HEK293T (cell line): ENCODE measurements around the gene COASY.
A peak's percentile ranks its signal among the peaks of the same experiment; 100 is the strongest.

Experiments used
- CTCF ChIA-PET: fragments of 350-600 bp; formaldehyde crosslinking; extraction: SDS; loops from one replicate; lab custom pipeline; 2021; ENCODE audit warnings: antibody characterized with exemption, inconsistent platforms; lab: Yijun Ruan, JAX
- POLR2A ChIA-PET: fragments of 350-600 bp; formaldehyde crosslinking; extraction: SDS; loops from one replicate; lab custom pipeline; 2020; ENCODE audit warnings: antibody characterized with exemption, inconsistent platforms; lab: Yijun Ruan, JAX
- DNase-seq: peaks from one replicate; pipeline ENCODE4 v3.0.0; 2012; ENCODE audit warnings: mixed read lengths; ENCODE audit errors: extremely low spot score
- ARNT ChIP-seq: fragments of 450-650 bp; IDR thresholded peaks from 2 replicates; pipeline ENCODE4 v1.6.1; 2017; ENCODE audit warnings: mild to moderate bottlenecking
- BHLHE40 ChIP-seq: fragments of 450-650 bp; IDR thresholded peaks from 2 replicates; pipeline ENCODE4 v1.6.1; 2016; ENCODE audit warnings: mild to moderate bottlenecking, moderate library complexity, borderline replicate concordance
- CTBP1 ChIP-seq: fragments of 450-650 bp; IDR thresholded peaks from 2 replicates; pipeline ENCODE4 v1.6.1; 2016; ENCODE audit warnings: borderline replicate concordance
- ELF4 ChIP-seq: fragments of 450-650 bp; IDR thresholded peaks from 2 replicates; pipeline ENCODE4 v1.6.1; 2017; ENCODE audit warnings: antibody characterized with exemption
- FOXA1 ChIP-seq: fragments of 450-650 bp; IDR thresholded peaks from 2 replicates; pipeline ENCODE4 v1.6.1; 2016; ENCODE audit warnings: mild to moderate bottlenecking
- FOXK2 ChIP-seq: fragments of 450-650 bp; IDR thresholded peaks from 2 replicates; pipeline ENCODE4 v1.6.1; 2016; ENCODE audit warnings: mild to moderate bottlenecking
- FOXM1 ChIP-seq: fragments of 450-650 bp; IDR thresholded peaks from 2 replicates; pipeline ENCODE4 v1.6.1; 2017; ENCODE audit warnings: mild to moderate bottlenecking, borderline replicate concordance
- HDGF ChIP-seq: fragments of 450-650 bp; IDR thresholded peaks from 2 replicates; pipeline ENCODE4 v1.6.1; 2017; ENCODE audit warnings: antibody characterized with exemption, borderline replicate concordance
- L3MBTL2 ChIP-seq: fragments of 450-650 bp; conservative IDR thresholded peaks from 2 replicates; pipeline ENCODE4 v1.6.1; 2016; ENCODE audit warnings: mild to moderate bottlenecking
- LEF1 ChIP-seq: fragments of 450-650 bp; IDR thresholded peaks from 2 replicates; pipeline ENCODE4 v1.6.1; 2017; ENCODE audit warnings: mild to moderate bottlenecking, borderline replicate concordance
- NFRKB ChIP-seq: fragments of 450-650 bp; IDR thresholded peaks from 2 replicates; pipeline ENCODE4 v1.6.1; 2016; ENCODE audit warnings: mild to moderate bottlenecking, moderate library complexity
- SP1 ChIP-seq: fragments of 450-650 bp; IDR thresholded peaks from 2 replicates; pipeline ENCODE4 v1.6.1; 2017
- SUZ12 ChIP-seq: fragments of 450-650 bp; IDR thresholded peaks from 2 replicates; pipeline ENCODE4 v1.6.1; 2016; ENCODE audit warnings: mild to moderate bottlenecking
- TARDBP ChIP-seq: fragments of 450-650 bp; IDR thresholded peaks from 2 replicates; pipeline ENCODE4 v1.6.1; 2016
- ZNF384 ChIP-seq: fragments of 450-650 bp; IDR thresholded peaks from 2 replicates; pipeline ENCODE4 v1.6.1; 2016
- TF ChIP-seq, protein P1 (sequence below): fragments of 450-650 bp; IDR thresholded peaks from 2 replicates; pipeline ENCODE4 v1.6.1; 2016

The COASY gene

DNA sequence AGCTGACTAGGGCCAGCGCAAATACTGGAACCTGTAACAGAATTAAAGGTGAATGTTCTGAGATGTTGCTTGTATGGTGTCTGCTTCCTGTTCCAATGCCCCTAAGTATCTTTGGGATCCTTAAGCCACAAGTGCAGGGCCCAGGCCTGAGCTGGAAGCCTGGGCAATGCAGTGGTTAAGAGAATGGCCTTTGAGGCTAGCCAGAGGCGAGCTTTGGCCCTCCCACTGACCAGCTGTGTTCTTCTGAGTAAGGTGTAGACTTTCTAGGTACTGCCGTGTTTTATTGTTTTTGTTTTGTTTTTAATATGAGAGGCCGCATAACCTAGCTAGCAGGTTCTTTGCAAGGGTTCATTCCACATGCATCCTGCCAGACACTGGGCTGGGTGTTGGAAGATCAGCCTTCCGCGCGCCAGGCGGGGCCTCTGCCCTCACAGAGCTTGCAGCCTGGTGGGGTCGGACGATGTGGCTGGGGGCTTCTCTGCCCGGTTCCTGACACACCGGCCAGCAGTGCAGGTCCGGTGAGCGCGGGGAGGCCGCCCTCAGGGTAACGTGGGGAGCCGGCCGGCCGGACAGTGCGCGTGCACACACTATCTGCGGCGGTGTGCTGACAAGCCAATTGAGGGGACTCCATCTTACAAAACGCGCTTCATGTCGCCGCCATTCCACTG, 4.4 kb downstream of the COASY start:
- ChIA-PET CTCF (interaction anchor here (0.5 to 0.6 kb wide), 2 partner anchors 10 to 197 kb away, joined by 3 read pairs; no protein-coding TSS in a partner anchor), POLR2A (interaction anchor here (0.8 to 4.7 kb wide), 9 partner anchors 11 to 239 kb away, joined by 3 to 59 read pairs (median 5); partner anchors contain the start of genes NAGLU, PLEKHH3, PSMC3IP and TUBG1)
- no peak for DNase-seq
- TF ChIP-seq FOXK2 (no peak), HDGF (peak; percentile 91), L3MBTL2 (no peak)

DNA sequence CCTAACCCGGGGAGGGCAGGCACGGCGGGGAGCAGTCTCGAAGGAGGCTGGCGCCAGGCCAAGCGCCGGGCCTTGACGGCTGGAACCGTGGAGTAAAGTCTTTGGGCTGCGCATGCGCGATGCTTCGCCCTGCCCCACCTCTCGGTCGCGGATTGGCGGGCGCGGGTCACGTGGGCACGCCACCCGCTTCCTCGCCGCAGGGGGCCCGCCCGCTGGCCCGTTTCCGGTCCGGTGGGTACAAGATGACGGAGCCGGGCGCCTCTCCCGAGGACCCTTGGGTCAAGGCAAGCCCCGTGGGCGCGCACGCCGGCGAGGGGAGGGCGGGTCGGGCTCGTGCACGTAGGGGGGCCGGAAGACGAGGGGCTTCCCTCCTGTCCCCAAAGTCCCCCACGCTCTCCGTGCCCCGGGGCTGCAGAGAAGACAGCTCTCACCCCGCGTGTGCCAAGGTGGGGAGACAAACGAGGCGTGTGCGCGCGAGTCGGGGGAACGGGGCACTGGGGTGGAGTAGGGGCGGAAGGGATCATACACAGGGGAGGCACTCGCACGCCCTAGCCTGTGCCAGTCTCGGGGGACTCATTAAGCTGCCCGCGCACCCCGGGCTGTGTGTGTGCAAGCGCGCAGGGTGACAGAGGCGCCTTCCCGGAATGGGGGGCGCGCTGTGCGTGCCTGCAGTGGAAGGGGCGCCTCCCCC, 5.1 kb downstream of the COASY start, which contains the start of gene MLX:
Gene MLX (plus strand): TSS at position 218 of the 691 bp plus-strand sequence. CDS start 25 bp downstream, at position 243.
- ChIA-PET POLR2A (interaction anchor here (0.7 to 4.7 kb wide), 13 partner anchors 10 to 547 kb away, joined by 3 to 59 read pairs (median 5); partner anchors contain the start of genes BECN1, NAGLU, NKIRAS2 and PLEKHH3), CTCF (interaction anchor here (0.6 to 1.3 kb wide), 2 partner anchors 11 to 345 kb away, joined by 4 to 13 read pairs; partner anchors contain the start of gene PSMC3IP)
- no peak for TF ChIP-seq NFRKB
- TF ChIP-seq HDGF, result no peak
- TF ChIP-seq SP1, result no peak
- TF ChIP-seq, protein P1, sequence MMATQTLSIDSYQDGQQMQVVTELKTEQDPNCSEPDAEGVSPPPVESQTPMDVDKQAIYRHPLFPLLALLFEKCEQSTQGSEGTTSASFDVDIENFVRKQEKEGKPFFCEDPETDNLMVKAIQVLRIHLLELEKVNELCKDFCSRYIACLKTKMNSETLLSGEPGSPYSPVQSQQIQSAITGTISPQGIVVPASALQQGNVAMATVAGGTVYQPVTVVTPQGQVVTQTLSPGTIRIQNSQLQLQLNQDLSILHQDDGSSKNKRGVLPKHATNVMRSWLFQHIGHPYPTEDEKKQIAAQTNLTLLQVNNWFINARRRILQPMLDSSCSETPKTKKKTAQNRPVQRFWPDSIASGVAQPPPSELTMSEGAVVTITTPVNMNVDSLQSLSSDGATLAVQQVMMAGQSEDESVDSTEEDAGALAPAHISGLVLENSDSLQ, result no peak
- no peak for TF ChIP-seq LEF1
- no peak for TF ChIP-seq CTBP1
- no peak for TF ChIP-seq ZNF384
- no peak for TF ChIP-seq ELF4
- no peak for TF ChIP-seq TARDBP
- TF ChIP-seq FOXK2, result no peak
- no peak for TF ChIP-seq FOXM1
- peak; percentile 56 for TF ChIP-seq L3MBTL2
- TF ChIP-seq ARNT, result 0 out of 2 replicates have a peak, but pooled peaks have one; percentile 37
- DNase-seq, result peak; percentile 99

DNA sequence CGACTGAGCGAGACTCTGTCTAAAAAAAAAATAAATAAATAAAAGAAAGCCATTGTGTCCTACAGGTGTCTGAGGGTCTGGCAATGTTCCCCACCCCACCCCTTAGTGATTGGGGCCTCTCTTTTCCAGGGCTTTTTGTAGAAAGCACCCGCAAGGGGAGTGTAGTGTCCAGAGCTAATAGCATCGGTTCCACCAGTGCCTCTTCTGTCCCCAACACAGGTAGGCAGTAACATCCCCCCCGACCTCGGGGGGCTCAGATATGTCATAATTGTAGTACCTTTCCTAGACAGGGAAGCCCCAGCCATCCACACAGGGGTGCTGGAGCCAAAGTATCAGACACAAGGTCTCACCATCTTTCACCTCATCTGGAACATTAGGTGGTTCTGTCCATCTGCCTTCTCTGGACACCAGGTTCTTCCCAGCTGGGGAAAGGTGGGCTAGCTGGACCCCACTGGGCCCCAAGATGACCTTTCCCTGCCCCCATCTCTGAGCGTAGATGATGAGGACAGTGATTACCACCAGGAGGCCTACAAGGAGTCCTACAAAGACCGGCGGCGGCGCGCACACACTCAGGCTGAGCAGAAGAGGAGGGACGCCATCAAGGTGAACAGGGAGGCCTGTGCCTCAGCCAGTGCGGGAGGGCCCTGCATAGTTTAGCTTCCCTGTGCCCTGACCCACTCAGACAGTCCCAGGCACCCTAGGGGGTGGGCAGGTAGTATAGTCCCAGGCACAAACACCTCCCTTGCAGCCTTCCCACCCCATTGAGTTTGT, 6.6 kb downstream of the COASY start:
- DNase-seq, result no peak
- ChIA-PET CTCF (interaction anchor here (1.9 kb wide), 1 partner anchor 10 kb away, joined by 8 read pairs; no protein-coding TSS in a partner anchor), POLR2A (interaction anchor here (1.2 to 4.7 kb wide), 4 partner anchors 9 to 108 kb away, joined by 6 to 59 read pairs (median 11); partner anchors contain the start of genes NAGLU, PLEKHH3, PSMC3IP and RETREG3)
- no peak for TF ChIP-seq SP1
- no peak for TF ChIP-seq LEF1
- TF ChIP-seq, protein P1, result no peak
- no peak for TF ChIP-seq HDGF
- TF ChIP-seq ZNF384, result no peak
- TF ChIP-seq L3MBTL2, result no peak
- no peak for TF ChIP-seq FOXM1
- no peak for TF ChIP-seq FOXA1
- no peak for TF ChIP-seq NFRKB
- TF ChIP-seq BHLHE40, result no peak
- no peak for TF ChIP-seq ELF4
- TF ChIP-seq TARDBP, result no peak
- no peak for TF ChIP-seq ARNT
- TF ChIP-seq FOXK2, result no peak
- TF ChIP-seq CTBP1, result no peak
- no peak for TF ChIP-seq SUZ12

DNA sequence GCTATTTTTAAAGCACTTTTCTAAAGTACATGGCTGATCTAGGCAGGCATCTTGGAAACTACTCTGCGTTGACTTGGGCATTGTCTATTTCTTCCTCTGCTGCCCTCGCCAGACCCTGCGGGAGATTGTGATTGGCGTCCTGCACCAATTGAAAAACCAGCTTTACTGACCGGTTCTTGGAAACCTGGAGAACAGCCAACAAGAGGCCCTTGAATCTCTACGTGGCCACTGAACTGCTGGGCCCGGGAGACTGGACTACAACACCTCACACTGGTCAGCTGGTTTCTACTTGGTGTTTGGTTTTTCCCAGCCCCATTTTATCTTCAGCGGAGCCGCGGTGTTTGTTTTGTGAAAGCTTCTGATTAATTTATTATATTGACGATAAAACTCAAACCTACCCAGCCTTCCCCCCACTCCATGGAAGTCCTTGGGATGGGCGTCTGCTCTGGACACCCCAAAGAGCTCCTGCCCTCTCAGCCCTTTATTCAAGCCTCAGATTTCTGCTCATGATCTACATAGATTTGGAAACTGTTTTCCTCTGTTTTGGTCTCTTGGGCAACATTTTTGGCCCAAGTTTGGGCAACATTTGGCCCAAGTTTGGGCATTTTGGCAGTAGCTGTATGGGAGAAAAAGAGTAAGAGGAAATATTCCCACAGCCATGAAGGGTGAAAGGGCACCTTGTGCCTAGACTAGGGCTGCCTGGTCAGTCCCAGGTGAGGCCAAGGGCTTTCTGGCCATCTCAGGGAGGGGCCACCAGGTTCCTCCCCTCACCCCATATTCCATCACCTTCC, 9.7 kb downstream of the COASY start:
- TF ChIP-seq FOXA1 (no peak), SP1 (no peak), BHLHE40 (no peak), FOXK2 (no peak), TARDBP (no peak), NFRKB (no peak), ZNF384 (no peak), FOXM1 (no peak), CTBP1 (no peak)
- ChIA-PET POLR2A (interaction anchor here (1.2 to 2.7 kb wide), 5 partner anchors 17 to 112 kb away, joined by 3 to 13 read pairs (median 6); partner anchors contain the start of genes NAGLU, RETREG3 and TUBG1), CTCF (no interaction called here)
- DNase-seq, result no peak

DNA sequence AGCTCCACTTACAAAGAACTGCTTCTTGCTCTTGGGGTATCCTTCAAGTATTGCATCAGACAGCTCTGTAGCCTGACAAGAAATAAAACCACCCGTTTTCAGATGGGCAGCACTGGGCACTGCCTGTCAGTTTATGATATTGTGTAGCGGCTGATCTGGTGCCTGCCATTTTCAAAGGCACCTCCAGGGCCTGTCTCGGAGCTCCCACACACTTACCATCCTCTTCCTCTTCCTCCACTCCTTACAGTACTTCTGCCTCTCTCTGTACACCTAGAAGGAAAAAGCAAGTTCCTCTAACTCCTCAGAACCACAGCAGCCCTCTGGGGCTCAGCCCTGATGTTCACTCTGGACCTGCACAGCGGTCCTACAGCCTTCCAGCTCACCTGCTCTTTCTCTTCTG, 11.1 kb downstream of the COASY start:
- no peak for DNase-seq
- ChIA-PET CTCF (interaction anchor here (0.5 kb wide), 1 partner anchor 190 kb away, joined by 3 read pairs; no protein-coding TSS in a partner anchor), POLR2A (interaction anchor here (1.1 to 2.2 kb wide), 4 partner anchors 18 to 392 kb away, joined by 3 to 8 read pairs (median 5); partner anchors contain the start of genes NAGLU, RETREG3 and TUBG1)
- TF ChIP-seq HDGF (no peak), ELF4 (no peak), TARDBP (no peak), FOXA1 (no peak), NFRKB (no peak), ARNT (no peak), SUZ12 (no peak), FOXK2 (no peak), ZNF384 (no peak), LEF1 (no peak), BHLHE40 (no peak), L3MBTL2 (no peak), FOXM1 (no peak), SP1 (no peak), CTBP1 (no peak)
